ENCODE results near the gene ADAM23.

The ADAM23 gene

GRCh38 chr2:206443735-206444527 lies 599 bp downstream of the ADAM23 start:
- WGBS = 1% methylated on average over 77 of the region's 77 CpGs
- no peak overlapping the region for H3K27ac ChIP-seq (ENCODE audit: low read depth, low read length)
- H3K9ac ChIP-seq (ENCODE audit: low read depth, low read length) = peak overlapping the region; percentile 56

GRCh38 chr2:206445948-206446347 lies 2.6 kb downstream of the ADAM23 start:
- Histone ChIP-seq H3K4me3 (ENCODE audit: low read length) (no peak overlapping the region), H3K27me3 (ENCODE audit: insufficient read depth, low read length) (peaks cover 27% of the 10 kb centered on the region)
- 92% methylated on average over 2 of the region's 2 CpGs for WGBS

More at GRCh38 chr2:206443735-206444527, 599 bp downstream of the ADAM23 start:
- H3K27me3 ChIP-seq (ENCODE audit: insufficient read depth, low read length) = peaks cover 29% of the 10 kb centered on the region
- no peaks in the 10 kb centered on the region for H3K9me3 ChIP-seq (ENCODE audit: insufficient read depth, low read depth, low read length)
- peaks cover 28% of the 10 kb centered on the region for H3K4me1 ChIP-seq (ENCODE audit: insufficient read depth, low read length)
- peak overlapping the region; percentile 83 for H3K4me3 ChIP-seq (ENCODE audit: low read length)
- H3K36me3 ChIP-seq (ENCODE audit: insufficient read depth, low read length) = no peaks in the 10 kb centered on the region

GRCh38 chr2:206452242-206452641 lies 8.9 kb downstream of the ADAM23 start:
- H3K27ac ChIP-seq (ENCODE audit: low read depth, low read length) = no peak overlapping the region
- H3K9me3 ChIP-seq (ENCODE audit: insufficient read depth, low read depth, low read length) = no peaks in the 10 kb centered on the region
- peaks cover 13% of the 10 kb centered on the region for H3K4me1 ChIP-seq (ENCODE audit: insufficient read depth, low read length)
- H3K36me3 ChIP-seq (ENCODE audit: insufficient read depth, low read length) = no peaks in the 10 kb centered on the region
- no peak overlapping the region for H3K9ac ChIP-seq (ENCODE audit: low read depth, low read length)
- no peaks in the 10 kb centered on the region for H3K27me3 ChIP-seq (ENCODE audit: insufficient read depth, low read length)
- H3K4me3 ChIP-seq (ENCODE audit: low read length) = no peak overlapping the region
- 97% methylated on average over 1 of the region's 1 CpG for WGBS

More at GRCh38 chr2:206445948-206446347, 2.6 kb downstream of the ADAM23 start:
- Histone ChIP-seq H3K27ac (ENCODE audit: low read depth, low read length) (no peak overlapping the region), H3K9me3 (ENCODE audit: insufficient read depth, low read depth, low read length) (no peaks in the 10 kb centered on the region), H3K36me3 (ENCODE audit: insufficient read depth, low read length) (no peaks in the 10 kb centered on the region), H3K9ac (ENCODE audit: low read depth, low read length) (no peak overlapping the region), H3K4me1 (ENCODE audit: insufficient read depth, low read length) (peaks cover 28% of the 10 kb centered on the region)

- no peak overlapping the region for H3K27ac ChIP-seq (ENCODE audit: low read depth, low read length)
- H3K27me3 ChIP-seq (ENCODE audit: insufficient read depth, low read length) = no peaks in the 10 kb centered on the region
- H3K9ac ChIP-seq (ENCODE audit: low read depth, low read length) = no peak overlapping the region
- no peak overlapping the region for H3K4me3 ChIP-seq (ENCODE audit: low read length)
- peaks cover 8% of the 10 kb centered on the region for H3K4me1 ChIP-seq (ENCODE audit: insufficient read depth, low read length)
- 81% methylated on average over 3 of the region's 3 CpGs for WGBS
- H3K36me3 ChIP-seq (ENCODE audit: insufficient read depth, low read length) = no peaks in the 10 kb centered on the region
- no peaks in the 10 kb centered on the region for H3K9me3 ChIP-seq (ENCODE audit: insufficient read depth, low read depth, low read length)
These were observed 9.4 kb downstream of the ADAM23 start for GRCh38 chr2:206452750-206453149.

- no peaks in the 10 kb centered on the region for H3K36me3 ChIP-seq (ENCODE audit: insufficient read depth, low read length)
- H3K4me1 ChIP-seq (ENCODE audit: insufficient read depth, low read length) = no peaks in the 10 kb centered on the region
- H3K27me3 ChIP-seq (ENCODE audit: insufficient read depth, low read length) = no peaks in the 10 kb centered on the region
- no peak overlapping the region for H3K9ac ChIP-seq (ENCODE audit: low read depth, low read length)
- H3K9me3 ChIP-seq (ENCODE audit: insufficient read depth, low read depth, low read length) = no peaks in the 10 kb centered on the region
- no peak overlapping the region for H3K27ac ChIP-seq (ENCODE audit: low read depth, low read length)
- no peak overlapping the region for H3K4me3 ChIP-seq (ENCODE audit: low read length)
- 95% methylated on average over 5 of the region's 5 CpGs for WGBS
These were observed 12.9 kb downstream of the ADAM23 start for GRCh38 chr2:206456078-206456754.

- H3K27ac ChIP-seq (ENCODE audit: low read depth, low read length) = no peak overlapping the region
- no peak overlapping the region for H3K4me3 ChIP-seq (ENCODE audit: low read length)
These were observed 13.9 kb downstream of the ADAM23 start for GRCh38 chr2:206457188-206457634.

GRCh38 chr2:206462240-206462854 lies 19.0 kb downstream of the ADAM23 start:
- Histone ChIP-seq H3K9me3 (ENCODE audit: insufficient read depth, low read depth, low read length) (peaks cover 11% of the 10 kb centered on the region; the same call in 1 of the 2 replicates), H3K27ac (ENCODE audit: low read depth, low read length) (peak overlapping the region; percentile 66; the same call in 1 of the 2 replicates), H3K9ac (ENCODE audit: low read depth, low read length) (no peak overlapping the region), H3K4me3 (ENCODE audit: low read length) (0 out of 2 replicates have a peak overlapping the region, but pooled peaks have one; percentile 6), H3K27me3 (ENCODE audit: insufficient read depth, low read length) (no peaks in the 10 kb centered on the region), H3K36me3 (ENCODE audit: insufficient read depth, low read length) (no peaks in the 10 kb centered on the region), H3K4me1 (ENCODE audit: insufficient read depth, low read length) (peaks cover 18% of the 10 kb centered on the region)
- WGBS = 10% methylated on average over 6 of the region's 6 CpGs

More at GRCh38 chr2:206457188-206457634, 13.9 kb downstream of the ADAM23 start:
- Histone ChIP-seq H3K27me3 (ENCODE audit: insufficient read depth, low read length) (no peaks in the 10 kb centered on the region), H3K9me3 (ENCODE audit: insufficient read depth, low read depth, low read length) (no peaks in the 10 kb centered on the region), H3K36me3 (ENCODE audit: insufficient read depth, low read length) (no peaks in the 10 kb centered on the region), H3K4me1 (ENCODE audit: insufficient read depth, low read length) (peaks cover 10% of the 10 kb centered on the region), H3K9ac (ENCODE audit: low read depth, low read length) (no peak overlapping the region)
- WGBS = 97% methylated on average over 2 of the region's 2 CpGs

- H3K27me3 ChIP-seq (ENCODE audit: insufficient read depth, low read length) = no peaks in the 10 kb centered on the region
- no peak overlapping the region for H3K27ac ChIP-seq (ENCODE audit: low read depth, low read length)
- WGBS = 87% methylated on average over 5 of the region's 5 CpGs
- H3K4me3 ChIP-seq (ENCODE audit: low read length) = no peak overlapping the region
- H3K9ac ChIP-seq (ENCODE audit: low read depth, low read length) = no peak overlapping the region
- H3K9me3 ChIP-seq (ENCODE audit: insufficient read depth, low read depth, low read length) = peaks cover 17% of the 10 kb centered on the region
- no peaks in the 10 kb centered on the region for H3K36me3 ChIP-seq (ENCODE audit: insufficient read depth, low read length)
- peaks cover 18% of the 10 kb centered on the region for H3K4me1 ChIP-seq (ENCODE audit: insufficient read depth, low read length)
These were observed 20.4 kb downstream of the ADAM23 start for GRCh38 chr2:206463685-206464084.

GRCh38 chr2:206464597-206464996 lies 21.3 kb downstream of the ADAM23 start:
- WGBS = 94% methylated on average over 2 of the region's 2 CpGs

GRCh38 chr2:206471524-206472062 lies 28.3 kb downstream of the ADAM23 start:
- Histone ChIP-seq H3K4me3 (ENCODE audit: low read length) (no peak overlapping the region), H3K27ac (ENCODE audit: low read depth, low read length) (no peak overlapping the region), H3K27me3 (ENCODE audit: insufficient read depth, low read length) (no peaks in the 10 kb centered on the region), H3K9me3 (ENCODE audit: insufficient read depth, low read depth, low read length) (peaks cover 12% of the 10 kb centered on the region), H3K4me1 (ENCODE audit: insufficient read depth, low read length) (no peaks in the 10 kb centered on the region), H3K36me3 (ENCODE audit: insufficient read depth, low read length) (no peaks in the 10 kb centered on the region), H3K9ac (ENCODE audit: low read depth, low read length) (no peak overlapping the region)
- WGBS = 100% methylated on average over 1 of the region's 2 CpGs

More at GRCh38 chr2:206464597-206464996, 21.3 kb downstream of the ADAM23 start:
- no peaks in the 10 kb centered on the region for H3K27me3 ChIP-seq (ENCODE audit: insufficient read depth, low read length)
- H3K36me3 ChIP-seq (ENCODE audit: insufficient read depth, low read length) = no peaks in the 10 kb centered on the region
- no peak overlapping the region for H3K4me3 ChIP-seq (ENCODE audit: low read length)
- peaks cover 18% of the 10 kb centered on the region for H3K4me1 ChIP-seq (ENCODE audit: insufficient read depth, low read length)
- peaks cover 17% of the 10 kb centered on the region for H3K9me3 ChIP-seq (ENCODE audit: insufficient read depth, low read depth, low read length)
- H3K9ac ChIP-seq (ENCODE audit: low read depth, low read length) = no peak overlapping the region
- no peak overlapping the region for H3K27ac ChIP-seq (ENCODE audit: low read depth, low read length)

GRCh38 chr2:206472094-206472493 lies 28.8 kb downstream of the ADAM23 start:
- H3K27me3 ChIP-seq (ENCODE audit: insufficient read depth, low read length) = no peaks in the 10 kb centered on the region
- H3K36me3 ChIP-seq (ENCODE audit: insufficient read depth, low read length) = no peaks in the 10 kb centered on the region
- 88% methylated on average over 4 of the region's 5 CpGs for whole genome bisulfite sequencing
- peaks cover 9% of the 10 kb centered on the region for H3K9me3 ChIP-seq (ENCODE audit: insufficient read depth, low read depth, low read length)
- no peak overlapping the region for H3K9ac ChIP-seq (ENCODE audit: low read depth, low read length)
- no peak overlapping the region for H3K4me3 ChIP-seq (ENCODE audit: low read length)
- no peaks in the 10 kb centered on the region for H3K4me1 ChIP-seq (ENCODE audit: insufficient read depth, low read length)
- no peak overlapping the region for H3K27ac ChIP-seq (ENCODE audit: low read depth, low read length)

Measured in HUES64 (cell line).